Measurements from ENCODE around the gene ONECUT1.

Gene ONECUT1

DNA sequence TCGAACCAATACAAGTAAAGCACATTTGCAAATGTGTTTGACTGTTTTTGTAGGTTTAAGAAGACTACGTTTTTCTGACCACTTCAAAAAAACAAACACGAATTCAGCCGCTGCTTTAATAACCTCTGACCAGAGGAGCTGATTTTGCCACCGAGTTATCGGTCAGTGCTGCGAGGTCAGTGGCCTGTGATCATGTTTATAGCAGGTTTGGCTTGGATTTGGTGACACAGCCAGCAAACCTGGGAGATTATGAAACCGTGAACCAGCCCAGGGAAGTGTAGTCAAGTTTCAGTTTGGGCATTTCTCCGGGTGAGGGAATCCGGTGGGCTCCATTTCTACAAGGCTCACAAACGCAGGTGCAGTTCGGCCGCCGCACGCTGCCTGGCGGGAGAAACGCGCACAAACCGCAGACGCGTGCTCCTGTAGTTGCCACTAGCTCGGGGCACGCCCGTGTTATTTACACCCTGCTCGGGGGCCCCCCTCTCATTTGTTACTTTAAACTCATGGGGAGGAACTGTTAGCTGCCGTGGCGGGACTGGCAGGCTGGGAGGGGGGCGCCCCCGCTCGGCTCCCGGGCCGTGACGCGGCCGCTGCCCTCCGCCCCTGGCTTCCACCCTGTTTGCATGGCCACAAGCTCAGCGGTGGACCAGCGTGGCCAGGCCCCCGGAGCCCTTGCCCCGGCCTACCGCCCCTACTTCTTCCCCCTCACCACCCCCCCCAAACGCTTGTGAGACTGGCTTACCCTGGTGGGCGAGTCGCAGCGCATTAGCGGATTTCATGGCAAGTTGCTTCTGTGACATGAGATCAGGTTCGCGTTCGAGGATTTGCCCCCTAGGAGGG lies 13.6 kb upstream of the ONECUT1 start:
- no peaks in the 10 kb centered on the region for H3K9me3 ChIP-seq (ENCODE audit: control insufficient read depth, low read length)
- no peak overlapping the region for H3K4me3 ChIP-seq (ENCODE audit: low read length)
- no peak overlapping the region for H3K9ac ChIP-seq (ENCODE audit: low read length)
- no peaks in the 10 kb centered on the region for H3K36me3 ChIP-seq (ENCODE audit: control insufficient read depth, insufficient read depth, low read length, severe bottlenecking)
- H3K27me3 ChIP-seq (replicated peaks; ENCODE audit: control insufficient read depth, insufficient read depth, low read length), result peaks cover 86% of the 10 kb centered on the region
- peaks cover 10% of the 10 kb centered on the region for H3K4me1 ChIP-seq (ENCODE audit: control insufficient read depth, insufficient read depth, low read length)
- DNase-seq (ENCODE audit: low read depth), result no peak

- DNase-seq (ENCODE audit: low read depth), result no peak
- H3K9me3 ChIP-seq (ENCODE audit: control insufficient read depth, low read length), result no peaks in the 10 kb centered on the region
- H3K36me3 ChIP-seq (ENCODE audit: control insufficient read depth, insufficient read depth, low read length, severe bottlenecking), result no peaks in the 10 kb centered on the region
Observed at GRCh38 chr15:52803108-52803466, 13.0 kb upstream of the ONECUT1 start.

DNA sequence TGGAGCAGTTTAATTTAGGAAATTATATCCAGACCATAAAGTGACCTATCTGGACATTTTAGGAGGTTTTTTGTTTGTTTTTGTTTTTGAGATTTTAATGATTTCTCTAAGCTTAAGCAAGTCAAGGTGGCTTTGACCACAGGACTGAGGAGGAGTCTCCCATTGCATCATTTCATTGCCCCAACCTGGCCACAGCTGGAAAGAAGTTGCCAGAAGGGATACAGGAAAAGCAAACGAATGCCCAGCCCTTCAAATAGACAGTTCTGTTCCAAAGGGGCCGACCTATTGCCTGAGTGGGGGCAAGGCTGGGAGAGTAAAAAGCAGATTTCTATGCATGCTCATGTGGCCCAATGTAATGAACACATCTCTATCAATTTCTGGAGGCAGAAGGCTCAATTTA lies 12.0 kb upstream of the ONECUT1 start:
- Histone ChIP-seq H3K9ac (ENCODE audit: low read length) (no peak overlapping the region), H3K27me3 (replicated peaks; ENCODE audit: control insufficient read depth, insufficient read depth, low read length) (peaks cover 90% of the 10 kb centered on the region), H3K4me1 (ENCODE audit: control insufficient read depth, insufficient read depth, low read length) (peaks cover 10% of the 10 kb centered on the region), H3K36me3 (ENCODE audit: control insufficient read depth, insufficient read depth, low read length, severe bottlenecking) (no peaks in the 10 kb centered on the region), H3K9me3 (ENCODE audit: control insufficient read depth, low read length) (no peaks in the 10 kb centered on the region), H3K4me3 (ENCODE audit: low read length) (no peak overlapping the region)
- no peak for DNase-seq (ENCODE audit: low read depth)

More at GRCh38 chr15:52803108-52803466, 13.0 kb upstream of the ONECUT1 start:
- Histone ChIP-seq H3K9ac (ENCODE audit: low read length) (no peak overlapping the region), H3K4me1 (ENCODE audit: control insufficient read depth, insufficient read depth, low read length) (peaks cover 10% of the 10 kb centered on the region), H3K27me3 (replicated peaks; ENCODE audit: control insufficient read depth, insufficient read depth, low read length) (peaks cover 90% of the 10 kb centered on the region), H3K4me3 (ENCODE audit: low read length) (no peak overlapping the region)

GRCh38 chr15:52801748-52802085 lies 11.6 kb upstream of the ONECUT1 start:
- H3K27me3 ChIP-seq (replicated peaks; ENCODE audit: control insufficient read depth, insufficient read depth, low read length), result peaks cover 90% of the 10 kb centered on the region
- peaks cover 10% of the 10 kb centered on the region for H3K4me1 ChIP-seq (ENCODE audit: control insufficient read depth, insufficient read depth, low read length)
- no peaks in the 10 kb centered on the region for H3K36me3 ChIP-seq (ENCODE audit: control insufficient read depth, insufficient read depth, low read length, severe bottlenecking)
- DNase-seq (ENCODE audit: low read depth), result no peak
- H3K4me3 ChIP-seq (ENCODE audit: low read length), result no peak overlapping the region
- H3K9ac ChIP-seq (ENCODE audit: low read length), result no peak overlapping the region
- H3K9me3 ChIP-seq (ENCODE audit: control insufficient read depth, low read length), result no peaks in the 10 kb centered on the region

DNA sequence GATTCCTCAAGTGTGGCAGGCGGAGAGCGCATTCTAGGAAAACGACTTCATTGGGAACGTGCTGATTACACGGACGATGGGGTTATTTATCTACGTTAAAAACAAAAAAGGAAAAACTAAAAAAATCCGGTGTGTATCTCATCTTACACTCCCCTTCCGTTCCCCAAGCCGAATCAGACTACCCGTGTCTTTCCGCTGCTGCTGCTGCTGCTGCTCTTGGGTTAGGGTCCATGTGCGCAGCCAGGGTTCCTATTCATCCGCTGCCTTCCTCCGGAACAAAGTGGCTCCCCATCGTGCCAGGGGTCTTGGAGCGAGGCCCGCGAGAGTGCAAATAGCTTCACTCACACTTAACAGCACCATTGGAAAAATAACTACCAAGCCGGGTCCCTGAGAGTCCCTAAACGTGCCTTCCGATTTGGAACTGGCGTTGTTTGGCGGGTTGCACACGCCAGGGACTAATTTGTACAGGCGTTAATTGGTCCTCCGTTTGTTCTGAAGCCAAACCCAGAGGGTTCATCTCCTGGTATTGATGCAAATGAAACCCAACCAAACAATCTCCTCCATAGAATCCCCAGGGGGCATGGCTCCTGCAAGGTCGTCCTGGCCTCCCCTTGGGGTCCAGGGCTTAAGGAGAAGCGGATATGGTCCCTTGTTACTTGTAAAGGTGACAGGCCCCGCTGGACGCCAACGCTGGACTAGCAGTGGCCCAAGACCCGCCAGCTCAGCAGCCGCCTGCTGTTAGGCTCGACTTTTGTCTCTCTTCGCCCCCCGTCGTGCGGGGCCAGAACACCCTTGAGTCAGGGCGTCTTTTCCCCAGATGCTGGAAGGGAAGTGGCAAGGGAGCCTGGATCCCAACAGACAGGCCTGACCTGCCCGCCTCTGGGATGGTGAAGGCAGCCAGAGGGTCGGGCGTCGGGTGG lies 11.0 kb upstream of the ONECUT1 start:
- Histone ChIP-seq H3K9ac (ENCODE audit: low read length) (no peak overlapping the region), H3K4me1 (ENCODE audit: control insufficient read depth, insufficient read depth, low read length) (peaks cover 10% of the 10 kb centered on the region), H3K36me3 (ENCODE audit: control insufficient read depth, insufficient read depth, low read length, severe bottlenecking) (no peaks in the 10 kb centered on the region)

DNA sequence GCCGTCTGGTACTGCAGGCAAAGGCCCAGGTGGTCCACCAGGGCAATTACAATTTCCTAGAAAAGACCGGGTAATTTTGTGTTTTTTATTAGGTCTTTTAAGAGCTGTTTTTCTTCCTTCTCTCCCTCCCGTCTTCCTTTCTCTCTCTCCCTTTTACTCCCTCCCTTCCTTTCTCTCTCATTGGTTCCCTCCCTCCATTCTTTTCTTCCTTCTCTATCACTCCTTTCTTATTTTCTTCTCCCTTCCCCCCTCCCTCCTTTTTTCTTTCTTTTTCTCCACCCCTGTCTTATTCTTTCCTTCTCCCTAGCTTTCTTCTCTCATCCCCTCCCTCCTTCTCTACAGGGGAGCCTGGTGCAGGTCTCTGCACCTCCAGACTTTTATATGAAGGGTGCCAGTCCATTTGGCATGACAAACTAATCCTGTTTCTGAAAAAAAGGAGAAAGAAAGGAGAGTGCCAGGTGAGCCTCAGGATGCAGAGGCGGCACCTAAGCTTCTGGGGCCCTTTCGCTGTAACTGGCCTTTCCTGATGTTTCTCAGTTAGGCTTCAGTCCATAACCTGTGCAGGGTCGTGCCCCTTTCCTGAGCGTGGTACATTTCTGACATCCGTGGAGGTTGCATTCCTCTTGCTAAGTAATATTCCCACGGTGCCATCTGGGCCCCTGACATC lies 9.1 kb upstream of the ONECUT1 start:
- Histone ChIP-seq H3K4me1 (ENCODE audit: control insufficient read depth, insufficient read depth, low read length) (peaks cover 4% of the 10 kb centered on the region), H3K9ac (ENCODE audit: low read length) (no peak overlapping the region), H3K4me3 (ENCODE audit: low read length) (no peak overlapping the region), H3K27me3 (replicated peaks; ENCODE audit: control insufficient read depth, insufficient read depth, low read length) (peaks cover 96% of the 10 kb centered on the region), H3K36me3 (ENCODE audit: control insufficient read depth, insufficient read depth, low read length, severe bottlenecking) (no peaks in the 10 kb centered on the region), H3K9me3 (ENCODE audit: control insufficient read depth, low read length) (no peaks in the 10 kb centered on the region)
- no peak for DNase-seq (ENCODE audit: low read depth)

More for the DNA sequence above, 11.0 kb upstream of the ONECUT1 start:
- Histone ChIP-seq H3K27me3 (replicated peaks; ENCODE audit: control insufficient read depth, insufficient read depth, low read length) (peaks cover 89% of the 10 kb centered on the region), H3K4me3 (ENCODE audit: low read length) (no peak overlapping the region), H3K9me3 (ENCODE audit: control insufficient read depth, low read length) (no peaks in the 10 kb centered on the region)
- DNase-seq (ENCODE audit: low read depth), result no peak

DNA sequence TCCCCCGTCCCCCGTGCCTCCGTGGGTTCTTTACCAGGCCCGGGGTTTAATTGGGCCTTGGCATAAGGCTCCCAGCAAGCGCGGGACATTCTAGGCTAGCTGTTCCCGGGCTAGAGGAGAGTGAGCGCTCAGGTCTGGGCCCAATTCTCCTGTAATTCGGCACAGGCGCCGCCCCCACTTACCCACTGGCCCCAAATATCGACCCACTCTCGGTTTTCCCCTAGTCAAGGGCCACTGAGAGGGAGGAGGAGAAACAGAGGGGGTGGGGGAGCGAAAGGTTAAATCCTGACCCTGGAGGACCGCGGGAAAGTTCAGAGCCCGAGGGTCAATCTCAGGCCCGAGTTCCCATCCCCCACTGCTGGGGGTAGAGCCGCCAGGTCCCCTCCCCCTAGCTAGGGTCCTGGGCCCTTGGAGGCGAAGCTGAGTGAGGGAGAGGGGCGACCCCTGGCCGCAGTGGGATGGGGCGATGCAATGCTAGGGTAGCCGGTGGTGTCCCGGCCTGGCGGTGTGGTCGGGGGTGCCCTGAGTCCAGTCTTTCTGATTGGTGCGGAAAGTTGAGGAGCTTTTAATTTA lies 8.5 kb upstream of the ONECUT1 start:
- no peak overlapping the region for H3K9ac ChIP-seq (ENCODE audit: low read length)
- no peak for DNase-seq (ENCODE audit: low read depth)
- H3K9me3 ChIP-seq (ENCODE audit: control insufficient read depth, low read length), result peaks cover 1% of the 10 kb centered on the region
- H3K4me1 ChIP-seq (ENCODE audit: control insufficient read depth, insufficient read depth, low read length), result peaks cover 3% of the 10 kb centered on the region
- no peak overlapping the region for H3K4me3 ChIP-seq (ENCODE audit: low read length)
- H3K27me3 ChIP-seq (replicated peaks; ENCODE audit: control insufficient read depth, insufficient read depth, low read length), result peaks cover 99% of the 10 kb centered on the region
- H3K36me3 ChIP-seq (ENCODE audit: control insufficient read depth, insufficient read depth, low read length, severe bottlenecking), result no peaks in the 10 kb centered on the region

DNA sequence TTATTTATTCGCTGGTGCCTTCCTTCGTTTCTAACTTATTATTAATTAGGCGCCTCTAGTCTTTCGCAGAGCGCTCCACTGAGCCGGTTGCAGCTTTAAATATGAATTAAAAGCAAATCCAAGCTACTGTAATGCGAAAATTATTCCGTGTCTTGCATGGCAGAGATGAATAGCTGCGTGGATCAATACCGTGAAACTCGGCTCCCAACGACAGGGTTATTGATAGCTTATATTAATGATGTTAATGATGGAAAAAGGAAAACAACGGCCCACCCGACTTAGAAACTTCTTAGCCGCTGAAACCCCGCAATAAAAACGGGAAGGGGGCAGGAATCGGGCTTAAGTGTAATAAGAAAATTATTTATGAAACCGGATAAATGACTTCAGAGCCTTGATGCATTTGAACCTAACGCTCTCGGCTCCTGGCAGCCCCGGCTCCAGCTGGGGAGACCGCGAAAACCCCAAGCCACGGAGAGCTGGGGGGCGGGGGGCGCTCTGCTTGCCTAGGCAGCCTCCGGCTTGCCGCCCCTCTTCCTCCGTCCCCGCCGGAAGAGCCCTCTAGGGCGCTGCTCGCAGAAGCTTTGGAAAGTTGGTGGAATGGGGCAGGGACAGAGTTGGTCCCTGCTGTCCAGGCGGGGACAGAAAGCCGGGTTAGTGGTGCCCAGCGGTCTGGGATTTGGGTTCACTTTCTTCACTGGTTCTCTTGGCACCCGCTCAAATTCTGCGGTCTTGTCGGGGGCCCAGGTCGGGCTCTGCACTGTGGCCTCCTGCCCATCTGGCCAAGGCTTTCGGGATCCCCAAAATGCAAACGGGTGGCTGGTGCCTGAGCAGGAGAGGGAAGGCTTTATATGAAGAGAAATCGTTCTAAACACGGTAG lies 7.7 kb upstream of the ONECUT1 start:
- peaks cover 99% of the 10 kb centered on the region for H3K27me3 ChIP-seq (replicated peaks; ENCODE audit: control insufficient read depth, insufficient read depth, low read length)
- peaks cover 2% of the 10 kb centered on the region for H3K9me3 ChIP-seq (ENCODE audit: control insufficient read depth, low read length)
- no peak overlapping the region for H3K9ac ChIP-seq (ENCODE audit: low read length)
- no peak for DNase-seq (ENCODE audit: low read depth)
- no peaks in the 10 kb centered on the region for H3K4me1 ChIP-seq (ENCODE audit: control insufficient read depth, insufficient read depth, low read length)
- no peak overlapping the region for H3K4me3 ChIP-seq (ENCODE audit: low read length)
- no peaks in the 10 kb centered on the region for H3K36me3 ChIP-seq (ENCODE audit: control insufficient read depth, insufficient read depth, low read length, severe bottlenecking)

DNA sequence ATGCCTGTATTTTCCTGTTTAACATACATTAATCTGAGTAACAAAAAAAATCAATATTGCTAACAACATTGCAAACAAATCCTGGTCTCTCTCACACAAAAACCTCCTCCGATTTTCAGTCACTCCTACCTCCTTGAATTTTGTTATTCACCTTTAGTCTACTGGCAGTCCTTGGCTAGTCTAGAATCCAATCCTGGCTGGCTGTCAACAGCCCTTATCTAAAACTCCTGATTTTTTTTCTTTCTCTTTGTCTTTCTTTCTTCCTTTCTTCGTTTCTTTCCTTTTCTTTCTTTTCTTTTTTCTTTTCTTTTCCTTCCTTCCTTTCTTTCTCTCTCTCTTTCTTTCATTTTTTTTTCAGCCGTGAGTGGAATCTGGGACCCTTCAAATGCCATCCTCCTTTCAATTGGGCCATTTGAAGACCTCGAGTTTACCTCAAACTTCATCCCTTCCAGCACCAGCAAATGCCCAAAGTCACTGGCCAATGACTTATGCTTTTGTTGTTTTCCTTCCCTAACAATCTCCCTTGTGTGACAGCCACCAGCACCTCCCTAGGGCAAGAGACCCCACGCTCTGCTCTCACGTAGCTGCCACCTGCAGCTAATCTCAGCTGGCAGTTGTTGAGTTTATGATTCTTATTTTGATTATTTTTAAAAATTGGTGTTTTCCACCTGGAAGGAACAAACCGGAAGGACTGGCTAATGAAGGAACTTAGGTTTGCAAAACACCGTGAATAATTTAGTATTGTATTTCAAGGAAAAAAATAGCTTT lies 6.8 kb upstream of the ONECUT1 start:
- DNase-seq (ENCODE audit: low read depth), result no peak
- Histone ChIP-seq H3K27me3 (replicated peaks; ENCODE audit: control insufficient read depth, insufficient read depth, low read length) (peaks cover 97% of the 10 kb centered on the region), H3K9ac (ENCODE audit: low read length) (no peak overlapping the region), H3K9me3 (ENCODE audit: control insufficient read depth, low read length) (peaks cover 2% of the 10 kb centered on the region), H3K4me1 (ENCODE audit: control insufficient read depth, insufficient read depth, low read length) (no peaks in the 10 kb centered on the region), H3K4me3 (ENCODE audit: low read length) (no peak overlapping the region), H3K36me3 (ENCODE audit: control insufficient read depth, insufficient read depth, low read length, severe bottlenecking) (no peaks in the 10 kb centered on the region)

- peaks cover 2% of the 10 kb centered on the region for H3K9me3 ChIP-seq (ENCODE audit: control insufficient read depth, low read length)
- no peak for DNase-seq (ENCODE audit: low read depth)
- no peak overlapping the region for H3K4me3 ChIP-seq (ENCODE audit: low read length)
- no peaks in the 10 kb centered on the region for H3K4me1 ChIP-seq (ENCODE audit: control insufficient read depth, insufficient read depth, low read length)
- no peaks in the 10 kb centered on the region for H3K36me3 ChIP-seq (ENCODE audit: control insufficient read depth, insufficient read depth, low read length, severe bottlenecking)
- no peak overlapping the region for H3K9ac ChIP-seq (ENCODE audit: low read length)
- H3K27me3 ChIP-seq (replicated peaks; ENCODE audit: control insufficient read depth, insufficient read depth, low read length), result peaks cover 94% of the 10 kb centered on the region
Observed at GRCh38 chr15:52796228-52796521, 6.0 kb upstream of the ONECUT1 start.

Measured in adipocyte (in vitro differentiated cells).